Body of pancreas (tissue), 4 donors: ENCODE results near the gene AUH.

ENCODE experiments used
- POLR2A ChIP-seq, 3 donors: fragments of 450-650 bp; IDR thresholded peaks; one replicate each; pipeline ENCODE4 v1.6.1; 2016; ENCODE audit warnings: antibody characterized with exemption in 3 of 3, mild to moderate bottlenecking in 2 of 3
- TF ChIP-seq, protein P1 (sequence below), 7 experiments: fragments of 450-650 bp in 4 of 7; fragments of 200-600 bp in 3 of 7; sonication (generic) in 3 of 7; IDR thresholded peaks; one replicate each; pipeline ENCODE4 v1.5.1; 2016 to 2019; ENCODE audit warnings: antibody characterized with exemption in 7 of 7

DNA sequence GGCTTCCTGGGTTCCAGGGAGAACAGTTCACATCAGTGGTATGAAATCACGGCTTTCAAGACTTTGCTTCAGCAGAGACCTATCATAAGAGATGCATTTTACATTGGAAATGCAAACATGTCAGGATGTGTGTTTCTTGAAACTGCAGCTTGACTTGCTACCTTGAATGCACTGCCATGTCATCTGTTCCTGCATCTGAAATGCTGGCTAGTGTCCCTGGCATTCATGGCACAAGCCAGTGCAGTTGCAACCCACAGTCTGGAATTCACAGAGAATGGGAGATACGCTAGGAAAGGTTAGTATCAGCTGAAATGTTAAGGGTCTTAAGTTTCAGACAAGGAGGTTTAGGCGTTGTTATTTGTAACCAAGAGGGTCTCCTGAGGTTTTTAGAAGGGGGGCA, 37.2 kb upstream of the AUH start:
- TF ChIP-seq, protein P1, sequence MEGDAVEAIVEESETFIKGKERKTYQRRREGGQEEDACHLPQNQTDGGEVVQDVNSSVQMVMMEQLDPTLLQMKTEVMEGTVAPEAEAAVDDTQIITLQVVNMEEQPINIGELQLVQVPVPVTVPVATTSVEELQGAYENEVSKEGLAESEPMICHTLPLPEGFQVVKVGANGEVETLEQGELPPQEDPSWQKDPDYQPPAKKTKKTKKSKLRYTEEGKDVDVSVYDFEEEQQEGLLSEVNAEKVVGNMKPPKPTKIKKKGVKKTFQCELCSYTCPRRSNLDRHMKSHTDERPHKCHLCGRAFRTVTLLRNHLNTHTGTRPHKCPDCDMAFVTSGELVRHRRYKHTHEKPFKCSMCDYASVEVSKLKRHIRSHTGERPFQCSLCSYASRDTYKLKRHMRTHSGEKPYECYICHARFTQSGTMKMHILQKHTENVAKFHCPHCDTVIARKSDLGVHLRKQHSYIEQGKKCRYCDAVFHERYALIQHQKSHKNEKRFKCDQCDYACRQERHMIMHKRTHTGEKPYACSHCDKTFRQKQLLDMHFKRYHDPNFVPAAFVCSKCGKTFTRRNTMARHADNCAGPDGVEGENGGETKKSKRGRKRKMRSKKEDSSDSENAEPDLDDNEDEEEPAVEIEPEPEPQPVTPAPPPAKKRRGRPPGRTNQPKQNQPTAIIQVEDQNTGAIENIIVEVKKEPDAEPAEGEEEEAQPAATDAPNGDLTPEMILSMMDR (IDR thresholded peaks at IDR 0.05), result no peak
- TF ChIP-seq POLR2A (IDR thresholded peaks at IDR 0.05), result no peak
